ENCODE measurements around the gene ITGBL1.

The ITGBL1 gene

DNA sequence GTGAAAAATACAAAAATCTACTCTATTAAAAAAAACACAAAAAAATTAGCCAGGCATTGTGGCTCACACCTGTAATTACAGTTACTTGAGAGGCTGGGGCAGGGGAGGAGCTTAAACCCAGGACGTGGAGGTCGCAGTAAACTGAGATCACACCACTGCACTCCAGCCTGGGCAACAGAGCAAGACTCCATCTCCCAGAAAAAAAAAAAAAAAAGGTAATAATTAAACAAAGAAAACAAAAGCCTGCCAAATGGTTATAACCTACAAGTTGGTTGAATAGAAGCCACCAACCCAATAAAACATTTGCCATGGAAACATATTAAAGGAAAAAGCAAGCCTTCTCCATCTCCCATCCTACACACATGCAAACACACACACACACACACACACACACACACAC, 255.2 kb downstream of the ITGBL1 start:
- DNase-seq: no peak

DNA sequence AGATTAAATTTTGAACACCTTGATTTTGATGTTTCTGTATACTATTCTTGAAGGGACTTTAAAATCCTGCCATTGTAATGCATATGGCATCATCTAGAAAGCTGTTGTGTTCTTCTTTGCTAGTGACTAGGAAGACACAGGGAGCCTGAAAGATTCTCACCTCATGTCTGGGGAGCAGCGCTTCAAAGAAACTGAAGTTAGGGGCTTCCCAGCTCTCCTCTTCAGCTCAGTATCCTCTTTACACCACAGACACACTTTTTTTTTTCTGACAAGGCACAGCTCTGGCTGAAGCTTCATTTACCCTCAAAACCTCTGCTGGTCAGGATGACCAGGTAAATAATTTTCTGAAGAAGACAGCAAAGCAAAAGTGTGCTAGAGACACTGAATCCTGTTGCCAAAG, 255.6 kb downstream of the ITGBL1 start:
- DNase-seq: no peak

DNA sequence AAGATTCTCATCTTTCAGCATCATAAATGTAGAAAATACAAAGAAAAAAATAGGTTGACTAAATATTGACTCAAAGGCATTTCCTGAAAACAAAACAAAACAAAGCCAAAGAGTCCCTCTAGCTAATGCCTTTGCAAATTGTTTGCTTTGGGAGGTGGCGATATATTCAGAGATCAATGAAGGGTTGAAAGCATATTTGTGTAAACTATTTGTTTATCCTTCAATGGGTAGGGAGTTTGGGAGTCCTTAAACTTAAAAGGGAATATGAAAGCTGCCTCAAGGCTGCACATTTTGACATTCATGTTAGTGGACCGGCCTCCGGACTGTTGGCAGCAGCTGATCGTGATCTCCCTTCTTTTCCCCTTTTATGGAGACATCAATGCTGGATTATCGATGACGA, 257.5 kb downstream of the ITGBL1 start:
- DNase-seq: no peak

DNA sequence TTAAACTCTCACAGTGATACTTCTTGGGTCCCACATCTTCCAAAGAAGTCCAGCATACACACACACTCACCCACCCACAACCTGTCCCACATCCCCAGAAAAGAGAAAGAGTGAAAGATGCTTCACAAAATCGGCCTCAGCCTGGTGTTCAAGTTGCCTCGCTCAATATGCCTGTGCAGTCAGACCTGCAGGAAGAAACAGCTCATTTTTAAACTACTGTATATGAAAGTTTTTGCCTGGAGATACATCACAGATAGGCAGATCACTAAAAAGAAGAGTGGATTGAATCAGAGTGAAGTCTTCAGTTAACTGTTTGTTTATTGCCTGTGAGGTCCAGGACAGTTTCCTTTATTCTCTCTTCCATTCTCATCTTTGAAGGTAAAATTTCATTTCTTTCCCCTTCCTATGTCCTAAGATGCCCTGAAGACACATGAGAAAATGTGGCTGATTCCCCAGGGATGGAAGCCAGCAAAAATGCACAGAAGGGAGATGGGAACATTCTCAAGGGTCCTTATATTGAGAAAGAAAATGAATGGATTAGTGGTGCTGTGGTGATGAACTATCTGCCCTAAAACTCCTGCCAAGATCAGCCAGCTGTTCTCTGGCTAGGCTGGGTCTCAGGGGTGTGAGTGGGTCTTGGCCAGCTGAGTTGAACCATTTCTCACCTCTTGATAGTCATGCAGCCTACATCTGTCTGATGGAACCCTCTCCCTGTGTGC, 259.0 kb downstream of the ITGBL1 start:
- DNase-seq: no peak

DNA sequence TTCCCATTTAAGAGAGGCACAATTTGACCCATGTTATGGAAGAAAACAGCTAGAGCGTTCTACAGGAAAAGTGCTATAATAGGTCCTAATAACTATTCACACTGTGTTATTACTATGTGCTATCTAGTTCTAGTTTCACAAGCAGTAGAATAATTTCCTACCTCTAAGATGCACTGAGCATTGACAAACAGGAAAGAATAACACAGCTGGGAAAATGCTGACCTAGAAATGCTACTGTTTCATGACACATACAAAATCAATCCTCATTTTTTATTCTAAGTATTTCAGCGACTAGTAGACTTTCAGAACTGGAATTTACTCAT, 259.5 kb downstream of the ITGBL1 start:
- DNase-seq: no peak

DNA sequence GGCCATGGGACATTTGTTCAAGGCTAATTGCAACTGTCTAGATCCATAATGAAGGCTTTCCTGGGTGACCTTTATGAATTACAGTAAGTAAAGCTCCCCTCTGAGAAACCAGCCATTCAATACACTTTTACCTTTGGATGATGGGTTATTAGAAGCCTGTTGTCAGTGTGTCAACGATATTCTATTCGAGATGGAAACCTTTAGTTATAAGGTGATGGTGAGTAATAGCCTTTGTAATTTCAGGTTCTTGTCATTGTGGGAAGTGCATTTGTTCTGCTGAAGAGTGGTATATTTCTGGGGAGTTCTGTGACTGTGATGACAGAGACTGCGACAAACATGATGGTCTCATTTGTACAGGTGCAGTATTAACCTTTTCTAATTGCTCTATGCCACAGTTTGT, 261.7 kb downstream of the ITGBL1 start:
- no peak for DNase-seq

DNA sequence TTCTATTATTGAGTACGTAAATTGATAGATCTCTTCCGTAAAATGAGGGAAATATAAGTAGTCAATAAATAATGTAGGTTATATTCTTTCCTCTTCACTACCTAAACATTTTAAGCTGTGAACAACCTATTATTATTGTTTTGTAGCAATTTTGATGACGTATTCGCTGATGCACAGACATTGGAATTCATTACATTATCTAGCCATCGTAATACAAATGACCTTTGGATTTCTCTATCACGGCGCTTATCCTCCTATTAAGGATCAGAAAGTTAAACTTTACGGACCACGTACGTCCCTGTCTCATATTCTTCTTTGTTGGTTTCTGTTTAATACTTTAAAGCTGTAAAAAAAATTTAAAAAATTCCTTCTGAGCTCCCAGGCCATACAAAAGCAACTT, 264.9 kb downstream of the ITGBL1 start:
- no peak for DNase-seq

DNA sequence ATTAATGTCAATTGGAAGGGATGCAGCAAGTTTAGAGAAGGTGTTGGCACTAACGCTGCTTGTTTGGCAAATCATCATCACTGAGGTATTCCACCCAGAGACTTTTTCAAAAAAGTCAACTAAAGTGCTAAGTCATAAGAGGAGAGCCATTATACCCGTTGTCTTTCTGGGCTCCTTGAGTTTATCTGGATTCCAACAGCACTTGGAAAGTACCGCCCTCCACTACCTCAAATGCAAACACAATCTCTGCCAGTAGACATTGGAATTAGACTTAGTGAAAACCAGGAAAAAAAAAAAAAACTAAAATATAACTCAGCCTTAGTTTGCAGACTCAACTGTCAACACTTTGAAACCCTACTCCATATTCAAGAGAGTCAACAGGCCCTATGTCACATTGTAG, 266.0 kb downstream of the ITGBL1 start:
- no peak for DNase-seq

DNA sequence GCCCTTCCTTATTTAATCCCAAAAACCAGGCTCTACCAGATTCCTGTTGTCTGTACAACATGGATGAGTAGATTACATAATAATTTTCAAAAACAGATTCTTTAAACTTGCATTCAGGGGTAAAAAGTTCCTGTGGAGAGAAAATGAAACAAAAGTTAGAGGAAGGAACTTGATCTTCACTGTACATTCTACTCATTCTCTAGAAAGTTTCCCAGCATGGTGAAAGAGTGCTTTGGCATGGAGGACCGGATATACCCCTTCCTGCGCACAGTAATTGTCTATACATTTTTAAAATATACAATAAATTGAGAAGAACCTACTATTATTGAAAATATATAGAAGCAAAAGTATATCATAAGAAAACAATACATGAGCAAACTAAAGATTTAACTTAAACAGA, 274.2 kb downstream of the ITGBL1 start:
- no peak for DNase-seq

DNA sequence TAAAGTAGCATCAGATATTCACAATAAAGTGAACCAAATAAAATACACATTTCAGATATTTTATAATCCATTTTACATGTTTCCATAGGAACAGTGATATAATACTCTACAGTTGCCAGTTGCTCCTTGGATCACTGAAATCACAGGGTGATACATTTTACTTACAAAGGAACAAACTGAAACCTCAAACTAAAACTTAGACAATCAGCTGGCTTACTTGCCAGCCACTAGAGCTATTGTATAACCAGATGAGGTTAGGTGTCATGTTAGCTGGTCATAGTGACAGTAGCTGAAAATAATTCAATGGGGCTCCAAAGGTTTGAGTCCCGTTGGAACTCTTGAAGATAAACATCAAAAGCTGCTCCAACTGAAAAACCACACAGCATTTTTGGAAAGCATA, 274.6 kb downstream of the ITGBL1 start:
- no peak for DNase-seq

DNA sequence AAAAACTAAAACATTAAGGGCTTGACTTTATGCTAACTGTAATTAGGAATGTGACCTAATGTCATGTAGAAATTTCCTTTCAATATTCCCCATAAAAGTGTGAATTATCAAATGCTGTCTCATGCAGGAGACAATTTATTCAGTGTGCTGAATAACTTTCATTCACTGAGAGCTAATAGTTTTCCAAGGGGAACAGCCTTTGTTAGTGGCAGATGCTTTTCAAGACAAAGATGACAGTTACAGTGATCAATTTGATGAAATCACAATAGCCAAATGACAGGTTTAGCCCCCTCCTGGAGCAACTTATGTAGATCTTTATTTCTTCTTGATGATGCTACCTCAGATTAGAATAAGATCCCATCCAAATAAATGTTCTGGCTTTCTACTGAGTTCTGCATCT, 275.5 kb downstream of the ITGBL1 start:
- no peak for DNase-seq

DNA sequence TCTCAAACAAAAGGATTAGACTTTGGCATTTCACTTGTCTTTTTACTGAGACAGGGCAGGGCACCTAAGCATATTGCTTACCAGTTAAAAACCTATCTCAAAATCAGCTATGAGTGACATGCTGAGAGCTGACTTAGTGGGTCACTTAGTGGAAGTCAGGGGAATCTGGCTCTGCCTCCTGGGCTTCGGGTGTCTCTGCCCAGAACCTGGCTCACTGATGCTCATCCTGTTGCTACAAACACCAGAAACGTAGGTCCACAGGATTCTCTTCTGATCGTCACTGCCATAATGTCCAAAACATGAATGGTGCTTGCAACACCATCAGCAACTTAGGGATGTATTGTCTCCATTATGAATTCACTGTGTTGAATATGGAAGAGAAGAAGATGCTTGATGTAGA, 276.1 kb downstream of the ITGBL1 start:
- DNase-seq: no peak

DNA sequence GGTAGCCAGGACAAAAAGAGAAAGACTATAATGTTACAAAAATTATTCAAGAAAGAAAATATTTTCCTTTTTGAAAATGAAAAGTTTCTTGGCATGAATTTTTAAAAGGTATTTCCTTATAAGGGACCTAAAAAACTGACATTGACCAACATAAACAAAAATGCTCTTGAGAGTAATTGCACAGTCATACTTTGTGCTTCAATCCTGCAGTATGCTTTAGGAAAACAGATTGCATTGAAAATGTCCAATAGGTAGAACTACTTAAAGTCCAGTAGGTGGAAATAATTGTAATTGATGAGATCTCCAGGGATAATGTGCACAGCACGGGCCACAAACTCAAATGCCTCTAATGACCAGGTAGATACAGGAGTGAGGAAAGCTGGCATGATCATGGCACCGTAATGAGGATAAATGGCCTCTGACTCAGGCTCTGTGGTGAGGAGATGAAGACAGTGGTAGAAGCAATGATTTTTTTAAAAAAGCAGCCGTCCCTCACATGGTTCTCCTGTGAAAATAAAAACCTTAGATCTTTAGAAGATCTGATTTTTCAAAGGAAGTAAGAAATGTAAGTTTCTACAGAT, 278.0 kb downstream of the ITGBL1 start:
- no peak for DNase-seq

DNA sequence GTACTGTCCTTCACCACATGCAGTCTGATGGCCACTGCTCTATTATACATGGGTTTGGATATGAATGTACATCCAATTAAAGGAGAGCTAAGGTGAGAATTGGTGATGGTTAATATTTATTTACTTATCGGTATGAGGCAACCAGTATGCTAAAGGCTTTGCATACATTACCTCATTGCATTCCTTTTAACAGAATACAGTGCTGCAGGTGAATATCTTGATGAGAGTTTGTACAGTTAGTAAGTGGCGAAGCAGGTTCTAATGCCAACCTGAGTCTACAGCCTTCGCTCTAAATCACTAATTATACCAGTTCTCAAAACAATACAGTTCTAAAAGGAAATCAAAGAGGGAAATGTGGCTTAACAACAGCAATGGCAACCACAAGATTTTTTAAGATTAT, 284.1 kb downstream of the ITGBL1 start:
- no peak for DNase-seq

DNA sequence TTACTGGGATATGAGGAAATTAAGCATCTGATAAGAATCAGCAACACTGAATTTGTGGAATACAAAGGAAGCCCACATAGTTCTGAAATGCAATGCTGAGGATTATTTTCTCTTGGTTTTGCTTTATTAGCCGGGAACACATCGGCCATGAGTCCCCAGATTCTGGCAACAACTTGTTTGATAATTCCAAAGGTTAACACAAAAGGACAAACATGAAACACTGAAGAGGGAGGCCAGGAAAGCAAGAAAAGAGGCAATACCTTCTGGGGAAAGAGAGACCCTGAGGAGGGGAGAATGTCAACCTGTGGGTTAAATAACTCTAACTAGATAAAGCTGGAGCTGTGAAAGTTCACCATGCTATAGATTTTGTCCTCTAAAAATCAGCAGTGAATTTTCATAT, 285.9 kb downstream of the ITGBL1 start:
- no peak for DNase-seq

DNA sequence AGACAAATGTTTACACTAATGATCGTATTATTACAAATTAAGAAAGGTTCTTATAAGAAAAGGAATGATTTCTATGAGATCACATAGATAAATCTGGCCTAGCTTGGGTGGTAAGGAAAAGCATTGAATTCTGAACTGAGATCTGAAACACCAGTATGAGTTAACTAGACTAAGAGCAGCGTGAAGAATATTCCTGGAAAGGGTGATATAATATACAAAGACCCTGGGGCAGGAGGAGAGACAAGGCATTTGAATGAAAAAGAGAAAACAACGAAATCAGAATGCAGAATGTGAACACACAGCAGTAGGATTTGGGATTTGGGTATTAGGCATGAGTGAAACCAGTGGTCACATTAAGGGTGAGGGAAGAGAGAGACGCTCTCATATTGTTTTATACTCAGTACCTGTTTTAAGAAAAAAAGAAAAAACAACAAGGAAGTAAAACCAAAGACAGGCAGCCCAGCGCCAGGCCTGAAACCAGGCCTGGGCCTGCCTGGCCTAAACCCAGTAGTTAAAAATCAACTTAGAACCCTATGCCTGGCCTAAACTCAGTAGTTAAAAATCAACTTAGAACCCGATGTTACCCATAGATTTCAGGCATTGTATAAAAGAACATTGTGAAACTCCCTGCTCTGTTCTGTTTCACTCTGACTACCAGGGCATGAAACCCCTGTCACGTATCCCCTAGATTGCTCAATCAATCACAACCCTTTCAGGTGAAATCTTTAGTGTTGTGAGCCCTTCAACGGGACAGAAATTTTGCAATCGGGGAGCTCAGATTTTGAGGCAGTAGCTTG, 287.1 kb downstream of the ITGBL1 start:
- no peak for DNase-seq

DNA sequence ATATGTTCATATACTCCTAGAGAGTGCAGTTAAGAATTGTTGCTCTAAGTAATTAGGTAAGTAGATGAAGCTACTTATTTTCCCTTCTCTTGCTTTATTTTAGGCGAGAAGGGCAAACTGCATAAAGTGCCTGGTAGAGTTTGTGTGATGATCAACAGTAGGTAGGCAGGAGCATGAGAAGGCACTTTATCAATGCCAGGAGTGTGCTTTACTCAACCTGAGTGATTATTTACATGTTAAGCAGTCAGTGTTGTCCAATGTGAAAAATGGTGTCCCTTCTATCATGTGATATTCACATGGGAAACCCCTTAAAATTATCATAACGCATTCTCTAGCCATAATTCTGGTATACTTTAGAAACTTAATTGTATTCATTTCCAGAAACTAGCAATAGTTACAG, 294.0 kb downstream of the ITGBL1 start:
- DNase-seq: no peak

DNA sequence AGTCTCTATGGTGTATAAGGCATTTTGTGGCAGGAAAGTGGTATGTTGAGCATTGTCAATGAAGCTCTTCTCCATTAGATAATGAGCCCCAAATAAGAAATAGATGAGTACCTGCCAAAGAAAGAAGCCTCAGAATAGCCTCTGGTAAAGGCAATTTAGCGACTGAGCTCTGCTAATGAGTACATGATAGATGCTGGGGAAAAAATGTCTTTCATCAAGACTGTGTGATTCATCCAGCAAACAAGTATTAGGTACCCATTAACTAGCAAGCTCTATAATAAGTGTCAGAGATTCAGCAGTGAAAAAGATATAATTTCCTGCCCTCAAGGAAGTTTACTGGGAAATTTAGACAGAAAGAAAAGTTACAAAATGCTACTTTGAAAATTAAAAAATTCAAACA, 294.6 kb downstream of the ITGBL1 start:
- no peak for DNase-seq

DNA sequence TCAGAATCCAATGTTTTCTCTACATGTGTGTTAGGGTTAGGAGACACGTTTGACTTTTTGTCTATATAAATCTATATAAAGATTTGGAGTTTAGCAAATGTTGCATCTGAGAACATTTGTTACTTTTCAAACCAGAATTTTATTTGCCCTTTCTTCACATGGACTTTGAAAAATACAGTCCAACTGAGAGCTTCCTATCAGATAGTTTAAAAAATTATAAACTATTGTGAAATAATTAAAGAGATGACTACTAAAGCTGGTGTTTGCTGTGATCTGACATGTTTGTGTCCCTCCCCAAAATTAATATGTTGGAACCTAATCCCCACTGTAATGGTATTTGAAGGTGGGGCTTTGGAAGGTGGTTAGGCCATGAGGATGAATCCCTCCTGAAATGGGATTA, 297.1 kb downstream of the ITGBL1 start:
- no peak for DNase-seq

DNA sequence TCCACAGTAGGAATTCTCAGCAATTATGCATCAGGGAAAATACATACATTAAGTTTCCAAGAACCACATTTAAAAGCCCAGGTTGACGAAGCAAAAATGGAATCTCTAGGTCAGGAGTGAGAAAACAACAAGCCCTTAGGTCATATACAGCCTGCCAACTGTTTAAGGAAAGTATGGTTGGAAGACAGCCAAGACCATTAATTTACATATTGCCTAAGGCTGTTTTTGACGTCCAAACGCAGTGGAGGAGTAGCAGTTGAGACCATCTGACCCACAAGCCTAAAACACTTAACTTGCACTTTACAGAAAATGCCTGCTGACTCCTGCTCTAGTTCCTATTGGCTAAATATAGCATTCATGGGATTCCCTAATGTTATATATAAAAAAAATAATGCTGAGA, 299.0 kb downstream of the ITGBL1 start:
- DNase-seq: no peak

DNA sequence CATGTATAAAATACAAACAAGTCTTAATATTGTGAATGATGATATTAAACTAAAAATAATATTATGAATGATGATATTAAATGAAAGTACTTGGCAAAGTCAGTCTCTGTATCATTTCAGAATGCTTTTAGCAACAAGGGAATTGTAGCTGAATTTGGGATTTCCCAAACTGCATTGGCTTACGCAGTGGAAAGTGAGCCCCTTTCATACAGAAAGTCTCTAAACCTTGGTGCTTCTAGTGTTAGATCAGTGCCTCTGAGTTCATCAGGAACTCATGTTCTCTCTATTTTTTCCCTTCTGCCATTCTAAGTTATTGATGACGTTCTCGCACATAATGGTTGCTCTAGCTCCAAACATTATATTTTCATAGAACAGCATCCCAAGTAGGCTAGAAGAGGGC, 300.0 kb downstream of the ITGBL1 start:
- no peak for DNase-seq

DNA sequence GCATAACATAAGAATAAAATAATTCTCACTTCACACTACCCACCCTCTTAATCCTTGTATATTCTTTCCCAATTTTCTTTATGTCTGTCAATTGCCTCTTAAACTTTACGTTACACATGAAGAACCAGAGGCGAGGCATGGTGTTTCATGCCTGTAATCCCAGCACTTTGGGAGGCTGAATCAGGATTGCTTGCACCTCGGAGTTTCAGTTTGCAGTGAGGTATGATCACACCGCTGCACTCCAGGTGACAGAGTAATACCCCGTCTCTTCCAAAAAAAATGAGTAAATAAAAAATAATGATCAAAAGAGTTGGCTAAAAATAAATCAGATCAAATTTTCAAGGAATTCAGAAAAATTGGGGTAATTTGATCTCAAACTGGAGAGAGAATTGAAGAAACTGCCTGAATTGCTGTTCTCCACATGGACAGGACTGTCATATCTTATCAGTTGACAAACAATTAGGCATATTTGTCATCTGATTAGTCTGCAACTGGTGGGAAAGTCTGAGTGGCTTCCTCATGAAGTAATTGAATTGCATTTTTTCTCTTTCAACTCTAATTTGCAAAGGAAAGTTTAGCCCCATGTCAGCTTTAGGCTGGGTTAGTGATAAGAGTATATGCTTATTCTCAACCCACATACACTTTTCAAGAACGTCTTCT, 302.9 kb downstream of the ITGBL1 start:
- DNase-seq: no peak

DNA sequence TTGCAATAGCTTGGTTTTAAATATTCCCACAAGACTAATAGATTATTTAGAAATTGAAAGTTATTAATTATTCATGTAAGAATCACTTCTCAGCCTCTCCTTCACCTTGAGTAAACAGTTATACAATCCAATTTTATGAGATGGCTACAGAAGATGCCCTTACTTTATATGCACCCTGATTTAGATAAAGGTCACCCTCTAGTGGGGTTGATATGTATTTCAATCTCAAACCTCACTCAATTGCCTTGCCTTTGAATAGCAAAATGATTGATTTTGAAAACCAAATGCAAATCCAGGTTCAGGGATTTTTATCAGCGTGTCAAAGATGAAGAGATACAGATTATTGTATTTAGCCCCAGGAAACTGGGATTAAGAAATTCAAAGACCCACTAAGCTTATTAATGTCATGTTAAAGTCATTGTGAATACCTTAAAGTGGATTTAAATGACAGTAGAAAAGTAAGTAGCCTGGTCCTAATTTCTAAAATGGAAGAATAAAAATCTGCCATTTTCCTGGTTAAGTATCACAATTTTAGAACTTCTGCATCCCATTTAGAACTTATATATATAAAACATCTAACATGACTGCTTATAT, 305.1 kb downstream of the ITGBL1 start:
- no peak for DNase-seq

DNA sequence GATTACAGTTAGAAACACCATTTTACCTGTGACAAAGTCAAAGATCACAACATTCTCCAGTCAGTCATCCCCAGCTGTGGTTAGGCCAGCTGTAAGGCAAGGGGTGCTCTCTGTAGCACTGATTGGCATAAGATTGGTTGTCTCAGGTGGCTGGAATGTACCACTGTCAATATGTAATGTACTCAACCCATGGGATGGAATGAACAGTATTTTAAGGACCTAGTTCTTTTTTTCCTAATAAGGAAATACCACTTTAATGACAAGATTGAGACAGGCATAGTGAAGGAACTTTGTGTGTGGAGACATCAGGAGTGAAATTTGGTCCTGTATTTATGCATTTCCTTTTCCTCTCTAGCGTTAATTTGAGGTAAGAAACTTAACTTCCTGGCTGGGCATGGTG, 310.7 kb downstream of the ITGBL1 start:
- DNase-seq: no peak

Measured in T-helper 9 cell (primary cell).